Left colon (tissue), 2 donors: ENCODE results near the gene IL15. TPM values are rescaled to one million over a fixed set of nuclear protein-coding genes. Genes with fewer than 3 reads are reported as not detected.
"Not testable (repeated sequence)": the region's sequence is repeated elsewhere in the genome, so short reads cannot be mapped to it uniquely, and the experiment has no call there.

ENCODE experiments used
- ATAC-seq: fragments of 200-7000 bp; cut with Tn5 transposase; one replicate; pipeline ENCODE4 v1.9.1; 2020; ENCODE audit warnings: mild to moderate bottlenecking, moderate library complexity
- DNase-seq, 2 donors: peaks; one replicate each; pipeline ENCODE4 v3.0.0-alpha.2; 2020
- intact Hi-C, 2 donors: fragments of 100-400 bp; cut with DNase I in 1 of 2; cut with micrococcal nuclease in 1 of 2; formaldehyde crosslinking; loops; one replicate each; pipeline versions ENCODE4 v1.11.2 to v1.14.0; 2022; cut with DNase I, micrococcal nuclease
- long read RNA-seq: library from polyadenylated mRNA; unstranded; transcript quantifications from one replicate; pipeline ENCODE4 v2.0.0, GENCODE V29; 2021
- total RNA-seq, 2 donors: library from RNA; stranded (reverse); fragmentation: NEBNext Ultra II Directional; extraction: Animal tissue kit (Norgen Biotek cat#: 25700); gene quantifications; one replicate each; pipeline ENCODE4 v1.2.1, GENCODE V29; 2021
- donor health status: DM: no; HTN: no; CAD: no.
- donor health status: DM: yes; HTN: yes; CAD: no.

Gene IL15
- 1 to 10 TPM; 5.6 to 8.2 TPM for total RNA-seq
- long read RNA-seq, partial matches to known transcripts: 1 of 8 reads
- long read RNA-seq, other reads (novel, unspliced or antisense): 6 of 8 reads

- peak; percentile 91 to 92 for DNase-seq
- intact Hi-C loops: no loop called here
- ATAC-seq: peak; percentile 97
These were observed at the start of gene IL15 for GRCh38 chr4:141636082-141636770. Gene IL15 (plus strand): TSS chr4:141636583. CDS start chr4:141719465, 82,882 bp downstream.

GRCh38 chr4:141587897-141588296 is 48.5 kb upstream of the IL15 start:
- intact Hi-C loops: no loop called here
- DNase-seq (no peak), ATAC-seq (no peak)

GRCh38 chr4:141595531-141595930 is 40.9 kb upstream of the IL15 start:
- DNase-seq (no peak), ATAC-seq (no peak)
- intact Hi-C loops: no loop called here

- DNase-seq (no peak), ATAC-seq (no peak)
- intact Hi-C loops: no loop called here
These were observed 36.5 kb upstream of the IL15 start for GRCh38 chr4:141599853-141600252.

- ATAC-seq, intact Hi-C loops, DNase-seq: not testable (repeated sequence)
These were observed 31.7 kb upstream of the IL15 start for GRCh38 chr4:141604683-141605082.

- no peak for ATAC-seq
- DNase-seq: no peak
These were observed 30.9 kb upstream of the IL15 start for GRCh38 chr4:141605425-141605856.

GRCh38 chr4:141609243-141609642 is 27.1 kb upstream of the IL15 start:
- intact Hi-C loops: no loop called here
- ATAC-seq: no peak

More at GRCh38 chr4:141605425-141605856, 30.9 kb upstream of the IL15 start:
- intact Hi-C loops: no loop called here

GRCh38 chr4:141610365-141610764 is 26.0 kb upstream of the IL15 start:
- intact Hi-C loops: no loop called here
- ATAC-seq: no peak
- no peak for DNase-seq

More at GRCh38 chr4:141609243-141609642, 27.1 kb upstream of the IL15 start:
- no peak for DNase-seq

GRCh38 chr4:141614878-141615586 is 21.4 kb upstream of the IL15 start:
- intact Hi-C loops: no loop called here
- no peak for DNase-seq
- ATAC-seq: peak; percentile 48

GRCh38 chr4:141615587-141615918 is 20.8 kb upstream of the IL15 start:
- intact Hi-C loops, DNase-seq, ATAC-seq: not testable (repeated sequence)

GRCh38 chr4:141620715-141621114 is 15.7 kb upstream of the IL15 start:
- DNase-seq (no peak), ATAC-seq (no peak)
- intact Hi-C loops: no loop called here

GRCh38 chr4:141625023-141625422 is 11.4 kb upstream of the IL15 start:
- ATAC-seq (no peak), DNase-seq (no peak)
- intact Hi-C loops: no loop called here

- DNase-seq: no peak
- ATAC-seq: no peak
- intact Hi-C loops: no loop called here
These were observed 5.5 kb upstream of the IL15 start for GRCh38 chr4:141630854-141631253.

- DNase-seq (no peak), ATAC-seq (no peak)
- intact Hi-C loops: no loop called here
These were observed 674 bp upstream of the IL15 start for GRCh38 chr4:141635736-141636081.

GRCh38 chr4:141636771-141637460 is 533 bp downstream of the IL15 start:
- intact Hi-C loops: no loop called here
- DNase-seq (peak; percentile 43 to 64), ATAC-seq (peak; percentile 82)

- ATAC-seq (no peak), DNase-seq (no peak)
- intact Hi-C loops: no loop called here
These were observed 1.2 kb downstream of the IL15 start for GRCh38 chr4:141637565-141637964.

- intact Hi-C loops: no loop called here
- DNase-seq: no peak
- ATAC-seq: no peak
These were observed 1.8 kb downstream of the IL15 start for GRCh38 chr4:141638230-141638629.

- DNase-seq (no peak), ATAC-seq (no peak)
- intact Hi-C loops: no loop called here
These were observed 4.3 kb downstream of the IL15 start for GRCh38 chr4:141640696-141641095.

GRCh38 chr4:141642063-141642462 is 5.7 kb downstream of the IL15 start:
- no peak for DNase-seq
- ATAC-seq: no peak
- intact Hi-C loops: no loop called here

GRCh38 chr4:141642711-141643110 is 6.3 kb downstream of the IL15 start:
- peak; percentile 82 for ATAC-seq
- intact Hi-C loops: no loop called here

More at GRCh38 chr4:141642711-141643110, 6.3 kb downstream of the IL15 start:
- no peak for DNase-seq
